ENCODE results near the gene HIGD2B.
"Not testable (repeated sequence)": the region's sequence is repeated elsewhere in the genome, so short reads cannot be mapped to it uniquely, and the experiment has no call there.

HIGD2B gene

DNA sequence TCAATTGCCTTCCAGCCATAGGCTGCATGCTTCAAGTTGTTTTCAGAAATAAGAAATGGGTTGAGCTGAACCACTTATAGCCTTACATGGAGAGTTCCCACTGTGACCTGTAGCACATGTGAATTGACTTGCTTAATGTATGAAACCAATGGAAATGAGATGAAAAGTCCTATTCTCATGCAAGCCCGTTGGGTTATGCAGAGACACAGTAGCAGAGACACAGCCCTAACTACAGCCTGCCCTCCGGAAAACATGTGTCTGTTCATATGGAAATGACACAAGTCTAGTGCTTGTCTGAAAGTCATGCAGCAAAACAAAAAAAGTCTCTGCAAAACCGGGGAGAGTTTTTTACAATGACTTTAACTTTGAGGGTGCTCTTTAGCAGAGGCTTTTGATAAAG, 14.5 kb downstream of the HIGD2B start:
- DNase-seq, result no peak

GRCh38 chr15:72670656-72671352, 15.2 kb downstream of the HIGD2B start:
- not testable (repeated sequence) for DNase-seq

DNA sequence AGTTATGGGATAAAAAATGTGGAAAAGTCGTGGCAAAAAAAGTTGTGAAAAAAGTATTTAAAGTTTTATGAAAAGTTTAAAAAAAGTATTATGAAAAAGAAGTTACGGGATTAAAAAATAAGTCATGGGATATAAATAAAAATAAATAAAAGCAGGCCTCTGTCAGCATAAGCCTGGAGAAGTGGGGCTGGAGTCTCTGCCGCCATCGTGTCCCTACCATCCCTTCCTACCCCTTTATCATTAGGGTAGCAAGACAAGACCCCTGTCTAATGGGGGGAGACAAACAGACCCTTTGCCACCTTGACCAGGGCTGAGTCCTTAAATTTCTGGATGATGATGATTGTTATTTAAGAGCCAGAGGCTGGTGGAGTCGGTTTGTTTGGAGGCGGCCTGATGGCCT, 16.2 kb downstream of the HIGD2B start:
- not testable (repeated sequence) for DNase-seq

- not testable (repeated sequence) for DNase-seq
Observed at GRCh38 chr15:72665706-72666105, 20.3 kb downstream of the HIGD2B start.

DNA sequence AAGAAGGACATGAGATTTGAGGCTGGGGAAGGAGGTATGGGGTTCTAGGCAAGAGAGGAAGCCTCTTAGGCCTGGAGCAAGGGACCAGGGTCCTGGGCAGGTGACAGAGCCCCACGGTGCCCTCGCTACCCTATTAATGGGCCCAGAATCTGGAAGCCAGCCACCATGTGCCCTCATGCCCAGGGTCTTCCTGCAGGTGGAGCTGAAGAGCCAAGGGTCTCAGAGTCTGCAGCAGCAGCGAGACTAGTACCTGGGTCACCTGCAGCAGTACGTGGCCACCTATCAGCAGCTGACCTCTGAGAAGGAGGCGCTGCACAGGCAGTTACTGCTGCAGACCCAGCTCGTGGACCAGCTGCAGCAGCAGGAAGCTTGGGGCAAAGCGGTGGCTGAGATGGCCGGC, 22.1 kb downstream of the HIGD2B start:
- not testable (repeated sequence) for DNase-seq

- not testable (repeated sequence) for DNase-seq
Observed at GRCh38 chr15:72661081-72661480, 24.9 kb downstream of the HIGD2B start.

- not testable (repeated sequence) for DNase-seq
Observed at GRCh38 chr15:72656014-72656413, 30.0 kb downstream of the HIGD2B start.

DNA sequence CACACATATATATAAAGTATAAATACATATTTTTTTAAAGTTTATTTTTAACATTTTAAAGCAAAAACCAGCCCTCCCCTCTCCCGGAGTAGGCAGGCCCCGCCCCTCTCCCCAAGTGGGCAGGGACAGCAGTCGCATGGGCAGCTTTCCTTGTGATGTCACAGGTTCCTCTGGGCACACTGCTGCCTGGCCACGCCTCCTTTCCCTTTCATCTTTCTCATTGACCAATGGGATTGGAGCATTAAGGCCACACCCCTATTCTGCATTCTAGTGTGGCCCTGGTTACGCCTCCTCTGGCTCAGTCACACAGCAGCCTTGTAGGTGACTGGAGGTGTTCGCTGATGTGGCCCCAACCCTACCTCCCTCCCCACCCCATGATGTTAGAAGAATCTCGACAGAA, 31.6 kb downstream of the HIGD2B start, which contains the start of gene GOLGA6B:
GOLGA6B (plus strand) TSS at position 301 of the 400 bp plus-strand sequence; CDS start at position 342, 41 bp downstream.
- not testable (repeated sequence) for DNase-seq

GRCh38 chr15:72648631-72649253, 37.2 kb downstream of the HIGD2B start:
- not testable (repeated sequence) for DNase-seq

DNA sequence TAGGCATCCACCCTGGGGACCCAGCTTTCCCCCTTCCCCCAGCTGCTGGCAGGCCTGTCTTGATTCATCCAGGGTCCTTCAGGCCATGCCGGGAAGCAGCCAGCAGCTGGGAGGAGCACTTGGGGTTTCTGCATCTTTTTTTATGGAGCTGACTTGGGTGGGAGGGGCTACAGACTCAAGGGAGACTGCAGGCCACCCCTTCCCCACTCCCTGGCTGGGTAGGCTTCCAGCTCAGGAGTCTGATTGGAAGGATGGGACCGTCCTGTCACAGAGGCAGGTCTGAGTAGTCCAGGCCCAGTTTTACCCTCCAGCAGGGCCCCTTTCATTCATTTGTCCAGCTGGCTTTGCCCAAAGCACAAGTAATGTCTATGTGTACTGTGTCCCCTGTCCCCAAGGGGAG, 43.7 kb downstream of the HIGD2B start:
- not testable (repeated sequence) for DNase-seq

DNA sequence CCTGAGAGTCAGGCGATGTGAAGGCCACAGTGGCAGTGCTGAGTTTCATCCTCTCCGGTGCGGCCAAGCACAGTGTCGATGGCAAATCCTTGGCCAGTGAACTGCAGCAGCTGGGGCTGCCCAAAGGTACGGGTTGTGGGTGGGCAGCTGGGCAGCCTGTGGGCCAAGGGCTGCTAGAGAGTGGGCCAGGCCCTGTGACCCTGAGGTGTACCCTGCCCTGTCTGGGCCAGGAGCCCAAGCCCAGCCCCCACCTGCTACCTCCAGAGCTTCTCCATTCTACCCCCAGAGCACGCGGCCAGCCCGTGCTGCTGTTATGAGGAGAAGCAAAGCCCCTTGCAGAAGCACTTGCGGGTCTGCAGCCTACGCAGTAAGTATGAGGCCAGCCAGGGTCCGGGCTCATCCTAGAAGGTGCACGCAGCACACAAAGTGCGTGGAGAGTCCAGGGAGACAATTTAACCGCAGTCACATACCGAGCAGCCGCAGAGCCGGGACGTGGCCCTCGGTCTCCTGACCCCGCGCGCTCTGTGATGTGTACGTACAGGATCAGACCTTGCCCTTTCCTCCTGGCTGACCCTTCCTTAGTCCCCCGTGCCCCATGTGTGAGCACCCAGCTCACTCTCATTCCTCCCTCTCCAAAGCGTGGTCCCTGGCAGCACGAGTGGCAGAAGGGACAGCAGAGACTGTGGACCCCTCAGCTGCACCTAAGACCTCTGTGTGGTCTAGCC, 46.1 kb downstream of the HIGD2B start:
- not testable (repeated sequence) for DNase-seq

DNA sequence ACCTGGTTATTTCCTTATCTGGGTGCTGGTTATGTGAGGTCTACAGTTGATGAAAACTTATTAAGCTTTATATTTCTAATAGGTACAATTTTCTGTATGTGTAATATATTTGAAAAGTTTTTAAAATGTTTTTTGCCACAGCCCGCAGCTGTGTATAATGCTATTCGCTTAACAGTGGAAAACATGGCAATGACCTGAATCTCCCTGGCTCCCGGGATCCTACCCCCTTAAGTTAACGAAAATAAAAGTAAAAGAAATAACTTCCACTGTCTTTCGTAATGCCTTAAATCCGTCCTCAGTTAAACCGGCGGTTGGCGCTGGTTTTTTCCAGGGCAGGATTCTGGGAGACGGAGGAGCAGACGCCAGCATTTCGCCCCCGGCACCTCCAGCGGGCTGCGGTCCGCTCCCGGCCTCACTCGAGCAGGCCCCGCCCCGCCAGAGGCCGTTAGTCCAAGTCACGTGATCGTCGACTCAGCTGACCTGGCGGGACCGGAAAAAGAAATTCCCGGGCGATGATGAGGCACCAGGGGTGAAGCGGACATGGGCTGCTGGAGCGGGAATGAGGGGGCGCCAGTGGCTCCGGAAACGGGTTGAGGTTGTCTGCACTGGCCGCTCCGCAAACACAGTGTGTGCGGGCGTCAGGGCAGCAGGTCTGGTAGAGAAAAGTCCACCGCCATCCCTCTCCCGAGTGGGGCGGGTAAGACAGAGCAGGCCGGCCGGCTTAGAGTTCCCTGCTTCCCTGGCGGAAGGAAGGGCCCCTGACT, 49.3 kb downstream of the HIGD2B start:
- not testable (repeated sequence) for DNase-seq

DNA sequence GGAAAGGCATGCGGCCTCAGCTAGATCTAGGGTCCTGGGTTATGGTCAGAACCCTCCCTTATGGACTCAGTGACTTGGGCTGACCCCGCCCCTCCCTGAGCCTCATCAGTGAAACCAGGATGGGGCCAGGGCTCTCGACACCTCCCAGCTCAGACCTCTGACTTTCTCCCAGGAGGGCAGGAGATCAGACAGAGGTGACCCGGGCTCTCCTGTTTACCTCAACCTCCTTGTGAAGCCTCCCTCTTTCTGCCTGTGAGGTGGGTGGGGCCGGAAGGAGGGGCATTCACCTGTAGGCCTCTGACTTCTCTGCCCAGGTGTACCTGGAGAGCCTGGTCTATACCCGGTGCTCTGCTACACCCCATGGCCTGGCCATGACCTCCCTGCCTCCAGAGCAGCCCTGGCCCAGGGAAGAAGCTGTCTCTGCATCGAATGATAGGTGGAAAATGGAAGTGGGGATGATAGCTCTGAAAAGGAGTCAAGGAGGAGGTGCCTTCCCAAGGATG, 56.9 kb downstream of the HIGD2B start:
- not testable (repeated sequence) for DNase-seq

DNA sequence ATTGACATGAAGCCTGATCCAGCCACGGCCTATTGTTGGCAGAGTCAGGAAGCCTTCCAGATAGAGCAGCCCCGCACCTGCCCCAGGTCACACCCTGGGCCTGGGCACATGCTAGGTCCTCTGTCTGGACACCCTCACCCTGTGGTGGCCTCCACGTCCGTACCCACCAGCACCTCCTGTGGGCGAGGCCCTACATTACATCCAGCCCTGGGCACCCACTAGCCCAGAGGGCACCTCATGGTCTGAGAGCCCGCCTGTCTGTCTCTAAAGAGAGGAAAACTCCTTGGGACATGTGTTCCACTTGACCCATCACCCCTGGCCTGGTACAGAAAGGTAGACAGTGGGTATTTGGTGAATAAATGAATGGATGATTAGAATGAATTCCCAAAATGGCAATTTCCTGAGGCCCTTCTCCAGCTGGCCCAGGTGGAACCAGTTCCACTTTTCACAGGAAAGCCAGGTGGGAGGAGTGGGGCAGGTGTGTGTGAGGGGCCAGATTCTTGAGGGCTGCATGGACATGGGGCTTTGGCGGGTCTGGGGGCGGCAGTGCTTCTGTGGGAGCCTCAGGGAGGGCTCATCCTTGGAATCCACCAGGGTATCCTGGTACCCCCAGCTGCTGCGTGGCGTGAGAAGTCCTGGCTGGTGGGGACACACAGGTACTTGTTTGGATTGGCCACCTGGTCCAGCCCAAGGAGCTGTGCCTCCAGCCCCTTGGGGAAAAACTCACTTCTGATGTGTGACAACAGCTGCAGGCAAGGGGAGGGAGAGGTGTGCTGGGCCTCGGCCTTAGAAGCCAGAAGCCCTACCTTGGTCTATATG, 57.5 kb downstream of the HIGD2B start:
- not testable (repeated sequence) for DNase-seq

DNA sequence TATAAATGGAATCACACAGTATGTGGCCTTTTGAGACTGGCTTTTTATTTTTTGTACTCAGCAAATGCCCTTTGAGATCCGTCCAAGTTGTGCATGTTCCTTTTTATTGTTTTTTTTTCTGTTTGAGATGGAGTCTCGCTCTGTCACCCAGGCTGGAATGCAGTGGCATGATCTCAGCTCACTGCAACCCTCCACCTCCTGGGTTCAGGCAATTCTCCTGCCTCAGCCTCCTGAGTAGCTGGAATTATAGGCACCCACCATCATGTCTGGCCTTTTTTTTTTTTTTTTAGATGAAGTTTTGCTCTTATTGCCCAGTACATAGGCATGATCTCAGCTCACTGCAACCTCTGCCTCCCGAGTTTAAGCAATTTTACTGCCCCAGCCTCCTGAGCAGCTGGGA, 59.8 kb downstream of the HIGD2B start:
- not testable (repeated sequence) for DNase-seq

All from GOT3 (cell line).